Progenitor cell of endocrine pancreas (in vitro differentiated cells): ENCODE data around the gene TH. TPM values are rescaled to one million over a fixed set of nuclear protein-coding genes. Genes with fewer than 3 reads are reported as not detected.

Experiments
- DNase-seq: peaks from one replicate; pipeline ENCODE4 v3.0.0; 2021; ENCODE audit warnings: low spot score; ENCODE audit not compliant: unreplicated experiment
- H3K27ac Mint-ChIP-seq: 2 replicates; pipeline ENCODE4 v1.8.0; 2021; ENCODE audit warnings: mild to moderate bottlenecking, moderate library complexity, mixed read lengths
- H3K27me3 Mint-ChIP-seq: 2 replicates; pipeline ENCODE4 v1.8.0; 2021; ENCODE audit warnings: mixed read lengths
- H3K36me3 Mint-ChIP-seq: 2 replicates; pipeline ENCODE4 v1.8.0; 2022; ENCODE audit warnings: mixed read lengths; ENCODE audit not compliant: insufficient read depth
- H3K4me1 Mint-ChIP-seq: 2 replicates; pipeline ENCODE4 v1.8.0; 2021; ENCODE audit warnings: low read depth, mixed read lengths
- H3K4me3 Mint-ChIP-seq: 2 replicates; pipeline ENCODE4 v1.8.0; 2021; ENCODE audit warnings: low read depth, mild to moderate bottlenecking, moderate library complexity, mixed read lengths
- H3K9me3 Mint-ChIP-seq: 2 replicates; pipeline ENCODE4 v1.8.0; 2021; ENCODE audit warnings: low read depth, mixed read lengths
- total RNA-seq: library from RNA; stranded (reverse); gene quantifications from 2 replicates; pipeline ENCODE4 v1.2.1, GENCODE V29; 2021
- TF ChIP-seq, protein P1 (sequence below): fragments of 200-600 bp; sonication (generic); IDR thresholded peaks from one replicate; pipeline ENCODE4 v1.5.0; 2021; ENCODE audit warnings: antibody characterized with exemption, mild to moderate bottlenecking; ENCODE audit not compliant: unreplicated experiment

TH gene
- total RNA-seq, 1 donor from 2014 or later: 0.53 TPM

- Mint-ChIP-seq H3K27ac (peak overlapping the region; percentile 69), H3K27me3 (peaks cover 41% of the 10 kb centered on the region), H3K4me1 (peaks cover 10% of the 10 kb centered on the region), H3K36me3 (peaks cover 10% of the 10 kb centered on the region), H3K9me3 (no peaks in the 10 kb centered on the region), H3K4me3 (peak overlapping the region; percentile 77)
- TF ChIP-seq, protein P1, sequence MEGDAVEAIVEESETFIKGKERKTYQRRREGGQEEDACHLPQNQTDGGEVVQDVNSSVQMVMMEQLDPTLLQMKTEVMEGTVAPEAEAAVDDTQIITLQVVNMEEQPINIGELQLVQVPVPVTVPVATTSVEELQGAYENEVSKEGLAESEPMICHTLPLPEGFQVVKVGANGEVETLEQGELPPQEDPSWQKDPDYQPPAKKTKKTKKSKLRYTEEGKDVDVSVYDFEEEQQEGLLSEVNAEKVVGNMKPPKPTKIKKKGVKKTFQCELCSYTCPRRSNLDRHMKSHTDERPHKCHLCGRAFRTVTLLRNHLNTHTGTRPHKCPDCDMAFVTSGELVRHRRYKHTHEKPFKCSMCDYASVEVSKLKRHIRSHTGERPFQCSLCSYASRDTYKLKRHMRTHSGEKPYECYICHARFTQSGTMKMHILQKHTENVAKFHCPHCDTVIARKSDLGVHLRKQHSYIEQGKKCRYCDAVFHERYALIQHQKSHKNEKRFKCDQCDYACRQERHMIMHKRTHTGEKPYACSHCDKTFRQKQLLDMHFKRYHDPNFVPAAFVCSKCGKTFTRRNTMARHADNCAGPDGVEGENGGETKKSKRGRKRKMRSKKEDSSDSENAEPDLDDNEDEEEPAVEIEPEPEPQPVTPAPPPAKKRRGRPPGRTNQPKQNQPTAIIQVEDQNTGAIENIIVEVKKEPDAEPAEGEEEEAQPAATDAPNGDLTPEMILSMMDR: no peak
- no peak for DNase-seq
These were observed 33.0 kb downstream of the TH start for GRCh38 chr11:2138431-2139122.

GRCh38 chr11:2138068-2138430 lies 33.6 kb downstream of the TH start:
- H3K27ac Mint-ChIP-seq: no peak overlapping the region
- H3K36me3 Mint-ChIP-seq: peaks cover 11% of the 10 kb centered on the region
- peaks cover 9% of the 10 kb centered on the region for H3K4me1 Mint-ChIP-seq
- H3K9me3 Mint-ChIP-seq: no peaks in the 10 kb centered on the region
- peaks cover 40% of the 10 kb centered on the region for H3K27me3 Mint-ChIP-seq
- no peak for DNase-seq
- H3K4me3 Mint-ChIP-seq: peak overlapping the region; percentile 77
- TF ChIP-seq, protein P1: no peak

- Mint-ChIP-seq H3K36me3 (peaks cover 13% of the 10 kb centered on the region), H3K9me3 (no peaks in the 10 kb centered on the region), H3K4me1 (peaks cover 7% of the 10 kb centered on the region), H3K4me3 (peak overlapping the region; percentile 84), H3K27ac (peak overlapping the region; percentile 87), H3K27me3 (peaks cover 35% of the 10 kb centered on the region)
- TF ChIP-seq, protein P1: no peak
- DNase-seq: no peak
These were observed 34.2 kb downstream of the TH start for GRCh38 chr11:2137202-2138067.

GRCh38 chr11:2136952-2137201 lies 34.7 kb downstream of the TH start:
- no peaks in the 10 kb centered on the region for H3K9me3 Mint-ChIP-seq
- TF ChIP-seq, protein P1: no peak
- H3K4me3 Mint-ChIP-seq: peak overlapping the region; percentile 84
- peak overlapping the region; percentile 94 for H3K27ac Mint-ChIP-seq
- DNase-seq: no peak
- H3K36me3 Mint-ChIP-seq: peaks cover 13% of the 10 kb centered on the region
- peaks cover 9% of the 10 kb centered on the region for H3K4me1 Mint-ChIP-seq
- H3K27me3 Mint-ChIP-seq: peaks cover 33% of the 10 kb centered on the region

- TF ChIP-seq, protein P1: no peak
- peaks cover 6% of the 10 kb centered on the region for H3K4me1 Mint-ChIP-seq
- H3K27ac Mint-ChIP-seq: peak overlapping the region; percentile 94
- no peaks in the 10 kb centered on the region for H3K9me3 Mint-ChIP-seq
- H3K36me3 Mint-ChIP-seq: peaks cover 14% of the 10 kb centered on the region
- peaks cover 31% of the 10 kb centered on the region for H3K27me3 Mint-ChIP-seq
- H3K4me3 Mint-ChIP-seq: peak overlapping the region; percentile 84
- DNase-seq: no peak
These were observed 35.2 kb downstream of the TH start for GRCh38 chr11:2136209-2136951.
